ENCODE results near the gene PKNOX2.

Gene PKNOX2

DNA sequence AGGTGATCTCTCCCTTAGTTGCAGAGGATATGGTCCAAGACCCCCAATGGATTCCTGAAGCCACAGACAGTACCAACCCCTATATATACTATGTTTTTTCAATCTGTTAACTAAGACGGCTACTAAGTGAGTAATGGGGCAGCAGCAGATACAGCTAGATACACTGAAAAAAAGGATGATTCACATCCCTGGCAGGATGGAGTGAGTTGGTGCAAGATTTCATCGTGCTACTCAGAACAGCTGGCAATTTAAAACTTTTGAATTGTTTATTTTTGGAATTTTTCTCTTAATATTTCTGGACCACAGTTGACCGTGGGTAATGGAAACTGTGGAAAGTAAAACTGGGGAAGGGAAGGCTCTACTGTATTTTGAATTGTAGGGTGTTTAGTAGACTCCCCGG lies 36.1 kb upstream of the PKNOX2 start:
- TF ChIP-seq, protein P1, sequence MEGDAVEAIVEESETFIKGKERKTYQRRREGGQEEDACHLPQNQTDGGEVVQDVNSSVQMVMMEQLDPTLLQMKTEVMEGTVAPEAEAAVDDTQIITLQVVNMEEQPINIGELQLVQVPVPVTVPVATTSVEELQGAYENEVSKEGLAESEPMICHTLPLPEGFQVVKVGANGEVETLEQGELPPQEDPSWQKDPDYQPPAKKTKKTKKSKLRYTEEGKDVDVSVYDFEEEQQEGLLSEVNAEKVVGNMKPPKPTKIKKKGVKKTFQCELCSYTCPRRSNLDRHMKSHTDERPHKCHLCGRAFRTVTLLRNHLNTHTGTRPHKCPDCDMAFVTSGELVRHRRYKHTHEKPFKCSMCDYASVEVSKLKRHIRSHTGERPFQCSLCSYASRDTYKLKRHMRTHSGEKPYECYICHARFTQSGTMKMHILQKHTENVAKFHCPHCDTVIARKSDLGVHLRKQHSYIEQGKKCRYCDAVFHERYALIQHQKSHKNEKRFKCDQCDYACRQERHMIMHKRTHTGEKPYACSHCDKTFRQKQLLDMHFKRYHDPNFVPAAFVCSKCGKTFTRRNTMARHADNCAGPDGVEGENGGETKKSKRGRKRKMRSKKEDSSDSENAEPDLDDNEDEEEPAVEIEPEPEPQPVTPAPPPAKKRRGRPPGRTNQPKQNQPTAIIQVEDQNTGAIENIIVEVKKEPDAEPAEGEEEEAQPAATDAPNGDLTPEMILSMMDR (IDR thresholded peaks at IDR 0.05; ENCODE audit: insufficient read depth, low read length, missing control alignments), result no peak
- ChIA-PET POLR2A (interaction anchor here (0.7 kb wide), 1 partner anchor 67 kb away, joined by 3 read pairs; no protein-coding TSS in a partner anchor), CTCF (interaction anchor here (0.9 to 2.7 kb wide), 3 partner anchors 8 to 217 kb away, joined by 3 to 36 read pairs (median 4); no protein-coding TSS in a partner anchor)

DNA sequence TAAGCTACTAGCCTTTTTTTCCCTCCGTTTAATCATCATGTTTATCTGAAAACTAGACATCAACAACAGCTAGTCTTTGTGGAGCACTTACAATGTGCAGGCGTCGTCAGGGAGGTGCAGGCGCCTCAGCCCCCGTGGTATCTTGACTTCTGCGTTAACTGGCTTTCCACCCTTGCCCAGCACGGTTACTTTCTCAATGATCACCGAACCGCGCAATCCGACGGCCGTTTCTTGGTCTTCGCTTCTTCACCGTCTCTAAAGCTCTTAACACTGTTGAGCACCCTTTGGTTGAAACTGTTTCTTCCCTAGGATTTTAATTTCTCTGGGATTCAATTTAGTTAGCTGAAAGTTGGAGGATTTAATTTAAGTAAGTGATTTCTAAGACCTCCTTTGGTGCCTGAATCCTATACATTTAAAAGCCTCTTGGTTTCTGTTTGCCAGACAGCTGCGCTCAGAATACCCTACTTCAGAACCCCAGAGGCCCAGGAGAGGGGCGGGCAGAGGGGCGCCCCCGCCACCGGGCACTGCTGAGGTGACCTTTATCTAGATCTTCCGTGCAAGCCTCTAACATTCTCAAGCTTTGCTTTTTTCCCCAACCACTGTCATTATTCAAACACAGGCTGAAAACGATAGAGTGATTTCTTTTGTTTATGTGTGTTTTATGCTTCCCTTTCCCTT lies 35.1 kb upstream of the PKNOX2 start:
- POLR2A ChIA-PET, result no interaction called here
- TF ChIP-seq, protein P1 (IDR thresholded peaks at IDR 0.05; ENCODE audit: insufficient read depth, low read length, missing control alignments), result no peak
- H3K4me3 ChIP-seq (ENCODE audit: low read depth, low read length), result no peak overlapping the region
- DNase-seq (ENCODE audit: low read depth, low spot score), result no peak
- CTCF ChIA-PET, result interaction anchor here (0.9 to 2.7 kb wide), 4 partner anchors 12 to 219 kb away, joined by 4 to 36 read pairs (median 4); no protein-coding TSS in a partner anchor

More for the DNA sequence above, 36.1 kb upstream of the PKNOX2 start:
- peak; percentile 40 for DNase-seq (ENCODE audit: low read depth, low spot score)
- H3K4me3 ChIP-seq (ENCODE audit: low read depth, low read length), result no peak overlapping the region

DNA sequence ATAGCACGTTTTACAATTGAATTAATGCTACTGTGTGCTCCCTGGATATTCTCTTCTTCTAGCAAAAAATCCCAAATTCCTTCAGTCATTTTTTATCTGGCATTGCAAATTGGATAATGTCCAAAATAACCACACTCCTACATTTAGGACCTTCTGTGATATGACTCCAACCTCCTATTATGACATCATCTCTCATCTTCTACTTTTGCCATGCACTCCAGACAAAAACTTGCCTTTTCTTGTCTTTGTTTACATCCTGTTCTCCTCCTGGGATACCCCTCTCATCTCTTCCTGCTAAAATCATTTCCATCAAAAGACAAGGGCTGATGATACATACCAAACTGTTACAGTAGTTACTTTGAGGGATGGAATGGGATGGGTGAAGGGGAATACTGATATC lies 32.5 kb upstream of the PKNOX2 start:
- TF ChIP-seq, protein P1 (IDR thresholded peaks at IDR 0.05; ENCODE audit: insufficient read depth, low read length, missing control alignments), result no peak
- CTCF ChIA-PET, result interaction anchor here (1.0 to 3.5 kb wide), 5 partner anchors 8 to 217 kb away, joined by 3 to 23 read pairs (median 6); no protein-coding TSS in a partner anchor
- POLR2A ChIA-PET, result interaction anchor here (1.3 kb wide), 1 partner anchor 21 kb away, joined by 4 read pairs; the partner anchor contains the start of gene TMEM218
- DNase-seq (ENCODE audit: low read depth, low spot score), result no peak
- no peak overlapping the region for H3K4me3 ChIP-seq (ENCODE audit: low read depth, low read length)

DNA sequence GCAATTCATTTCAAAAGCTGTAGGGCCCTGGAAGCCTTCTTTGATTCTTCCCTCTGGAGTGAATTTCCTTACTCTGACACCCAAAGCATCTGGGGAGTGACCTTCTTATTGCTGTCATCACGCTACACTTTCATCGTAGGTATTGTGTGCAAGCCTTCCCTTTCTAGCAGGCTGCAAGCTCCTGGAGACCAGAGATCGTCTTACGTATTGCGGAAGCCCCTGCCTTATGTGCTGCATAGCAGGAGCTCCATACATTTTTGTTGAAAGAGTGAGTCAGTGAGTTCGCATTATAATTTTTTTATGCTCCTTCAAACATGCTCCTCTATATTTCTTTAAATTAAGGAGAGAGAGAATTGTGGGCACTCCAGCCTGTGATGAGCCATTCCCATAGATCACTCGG lies 32.0 kb upstream of the PKNOX2 start:
- ChIA-PET POLR2A (interaction anchor here (1.3 kb wide), 1 partner anchor 21 kb away, joined by 4 read pairs; the partner anchor contains the start of gene TMEM218), CTCF (interaction anchor here (0.6 to 3.5 kb wide), 6 partner anchors 8 to 216 kb away, joined by 3 to 23 read pairs (median 6); partner anchors contain the start of gene TMEM218)
- TF ChIP-seq, protein P1 (IDR thresholded peaks at IDR 0.05; ENCODE audit: insufficient read depth, low read length, missing control alignments), result no peak
- no peak overlapping the region for H3K4me3 ChIP-seq (ENCODE audit: low read depth, low read length)
- peak; percentile 37 for DNase-seq (ENCODE audit: low read depth, low spot score)

DNA sequence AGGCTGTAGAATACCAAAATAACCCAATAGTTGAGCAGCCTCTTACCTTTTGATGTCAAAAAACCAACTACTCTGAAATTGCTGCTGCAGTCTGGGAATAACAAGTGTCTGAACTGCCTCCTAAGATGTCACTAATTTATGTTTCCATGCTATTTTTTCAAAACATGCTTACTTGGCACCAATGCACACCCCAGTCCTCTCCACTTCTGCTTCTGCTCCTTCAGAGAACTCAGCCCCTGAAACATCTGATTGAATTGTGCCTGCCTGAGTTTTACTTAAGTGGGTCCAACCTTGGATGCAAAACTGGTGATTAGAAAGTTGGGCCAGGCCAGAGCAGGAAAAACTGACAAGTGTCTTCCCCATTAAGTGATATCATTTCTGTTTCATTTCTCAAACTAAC lies 28.6 kb upstream of the PKNOX2 start:
- no peak overlapping the region for H3K4me3 ChIP-seq (ENCODE audit: low read depth, low read length)
- CTCF ChIA-PET, result interaction anchor here (0.7 to 1.2 kb wide), 2 partner anchors 8 to 298 kb away, joined by 3 read pairs; no protein-coding TSS in a partner anchor
- POLR2A ChIA-PET, result no interaction called here
- TF ChIP-seq, protein P1 (IDR thresholded peaks at IDR 0.05; ENCODE audit: insufficient read depth, low read length, missing control alignments), result no peak
- DNase-seq (ENCODE audit: low read depth, low spot score), result no peak

DNA sequence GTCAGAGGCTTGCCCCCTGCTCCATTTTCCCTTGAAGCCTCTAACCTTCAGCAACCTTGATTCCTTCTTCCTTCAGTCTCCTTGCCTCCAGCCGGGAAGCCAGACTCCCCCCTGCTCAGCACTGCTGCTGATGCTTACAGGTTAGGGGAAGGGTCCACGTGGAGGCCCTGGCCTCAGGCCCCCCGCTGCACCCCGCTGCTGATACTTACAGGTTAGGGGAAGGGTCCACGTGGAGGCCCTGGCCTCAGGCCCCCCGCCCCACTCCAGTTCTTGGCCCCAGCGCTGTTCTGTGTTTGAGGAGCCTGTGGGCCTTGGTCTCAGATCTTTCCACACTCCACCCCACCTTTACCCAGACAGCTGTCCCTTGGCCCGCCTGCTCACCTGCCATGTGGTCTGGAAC lies 25.6 kb upstream of the PKNOX2 start:
- no peak for DNase-seq (ENCODE audit: low read depth, low spot score)
- H3K4me3 ChIP-seq (ENCODE audit: low read depth, low read length), result no peak overlapping the region
- ChIA-PET POLR2A (no interaction called here), CTCF (interaction anchor here (1.1 to 6.8 kb wide), 8 partner anchors 13 to 292 kb away, joined by 3 to 160 read pairs (median 5); partner anchors contain the start of gene TMEM218)
- TF ChIP-seq, protein P1 (IDR thresholded peaks at IDR 0.05; ENCODE audit: insufficient read depth, low read length, missing control alignments), result no peak
